HL-60/S4 (cell line): ENCODE measurements around the gene TRDN.
"Not testable (repeated sequence)": the region's sequence is repeated elsewhere in the genome, so short reads cannot be mapped to it uniquely, and the experiment has no call there.

Experiments
- in situ Hi-C: fragments of 300-500 bp; cut with MboI; formaldehyde crosslinking; loops from 2 replicates; pipeline ENCODE4 v1.14.3; 2022; ENCODE audit warnings: low sequenced_read_pairs

Gene TRDN

GRCh38 chr6:123509112-123509511, 127.6 kb downstream of the TRDN start:
- in situ Hi-C loops = no loop called here

GRCh38 chr6:123508290-123508689, 128.5 kb downstream of the TRDN start:
- in situ Hi-C loops = no loop called here

- in situ Hi-C loops = no loop called here
Observed at GRCh38 chr6:123507582-123507981, 129.2 kb downstream of the TRDN start.

- in situ Hi-C loops = no loop called here
Observed at GRCh38 chr6:123503619-123504018, 133.1 kb downstream of the TRDN start.

- in situ Hi-C loops = no loop called here
Observed at GRCh38 chr6:123497025-123497424, 139.7 kb downstream of the TRDN start.

GRCh38 chr6:123489589-123489988, 147.2 kb downstream of the TRDN start:
- in situ Hi-C loops = no loop called here

- in situ Hi-C loops = no loop called here
Observed at GRCh38 chr6:123480986-123481385, 155.8 kb downstream of the TRDN start.

GRCh38 chr6:123472025-123472702, 164.6 kb downstream of the TRDN start:
- in situ Hi-C loops = not testable (repeated sequence)

- in situ Hi-C loops = no loop called here
Observed at GRCh38 chr6:123467392-123467791, 169.4 kb downstream of the TRDN start.

GRCh38 chr6:123462152-123462551, 174.6 kb downstream of the TRDN start:
- in situ Hi-C loops = no loop called here

GRCh38 chr6:123458218-123458617, 178.5 kb downstream of the TRDN start:
- in situ Hi-C loops = no loop called here

GRCh38 chr6:123456836-123457235, 179.9 kb downstream of the TRDN start:
- in situ Hi-C loops = no loop called here

GRCh38 chr6:123454448-123454847, 182.3 kb downstream of the TRDN start:
- in situ Hi-C loops = no loop called here

GRCh38 chr6:123453071-123453470, 183.7 kb downstream of the TRDN start:
- in situ Hi-C loops = not testable (repeated sequence)

- in situ Hi-C loops = no loop called here
Observed at GRCh38 chr6:123448306-123448884, 188.4 kb downstream of the TRDN start.

- in situ Hi-C loops = no loop called here
Observed at GRCh38 chr6:123447315-123447937, 189.3 kb downstream of the TRDN start.

- in situ Hi-C loops = no loop called here
Observed at GRCh38 chr6:123439371-123439770, 197.4 kb downstream of the TRDN start.

GRCh38 chr6:123434186-123434585, 202.6 kb downstream of the TRDN start:
- in situ Hi-C loops = no loop called here

GRCh38 chr6:123430970-123431369, 205.8 kb downstream of the TRDN start:
- in situ Hi-C loops = no loop called here

- in situ Hi-C loops = no loop called here
Observed at GRCh38 chr6:123427008-123427407, 209.7 kb downstream of the TRDN start.

GRCh38 chr6:123423130-123423529, 213.6 kb downstream of the TRDN start:
- in situ Hi-C loops = no loop called here

GRCh38 chr6:123420512-123420911, 216.2 kb downstream of the TRDN start:
- in situ Hi-C loops = no loop called here
